ENCODE results near the gene DNAH14. TPM values are rescaled to one million over a fixed set of nuclear protein-coding genes. Genes with fewer than 3 reads are reported as not detected.

Gene DNAH14
- total and polyA plus RNA-seq, 2 of the 4 experiments (the other 2 are of a cell fraction) = 2.7 to 3.6 TPM

- no peak overlapping the region for H2BK20ac ChIP-seq (ENCODE audit: low read depth, low read length)
- no peak overlapping the region for H2BK5ac ChIP-seq (ENCODE audit: low read depth, low read length, poor library complexity, severe bottlenecking)
- in situ Hi-C loops (cut with MboI; ENCODE audit: low sequenced_read_pairs) = no loop called here
- no peak overlapping the region for H3K27ac ChIP-seq (ENCODE audit: insufficient read depth, low read length)
- CTCF ChIA-PET = no interaction called here
- H2AK9ac ChIP-seq (replicated peaks; ENCODE audit: low read depth, low read length, poor library complexity) = no peak overlapping the region
- H4K91ac ChIP-seq (ENCODE audit: insufficient read depth, low read depth, low read length) = no peak overlapping the region
- no peak overlapping the region for H4K5ac ChIP-seq (ENCODE audit: low read depth, low read length)
- no peaks in the 10 kb centered on the region; the same call in 1 of the 2 replicates for H3K9me1 ChIP-seq (ENCODE audit: insufficient read depth, low read length)
- DNase-seq (no peak), ATAC-seq (ENCODE audit: low read depth) (no peak)
- H2AFZ ChIP-seq (replicated peaks; ENCODE audit: low read length, poor library complexity) = no peak overlapping the region
- 83% methylated on average over 2 of the region's 3 CpGs; no CpG with 5 or more reads in 1 of the 2 experiments for WGBS, 2 experiments (ENCODE audit: extremely low coverage in 2 of 2, insufficient read length in 1 of 2)
- POLR2A ChIA-PET (ENCODE audit: unreplicated experiment) = no interaction called here
- intact Hi-C loops (cut with micrococcal nuclease) = no loop called here
- H2BK120ac ChIP-seq (ENCODE audit: low read depth, low read length) = no peak overlapping the region
- H3K9me3 ChIP-seq (ENCODE audit: control insufficient read depth, insufficient read depth, low read length) = no peaks in the 10 kb centered on the region
- H3K23ac ChIP-seq (ENCODE audit: low read depth, low read length) = no peak overlapping the region
- H2AK5ac ChIP-seq (ENCODE audit: low read depth, low read length) = no peak overlapping the region
- no peak overlapping the region for H3K4me3 ChIP-seq (ENCODE audit: insufficient read depth, low read depth, low read length)
- H3K79me1 ChIP-seq (ENCODE audit: low read depth in 1 of 2, low read length in 2 of 2) = no peaks in the 10 kb centered on the region
- no peaks in the 10 kb centered on the region for H4K20me1 ChIP-seq (ENCODE audit: insufficient read depth, low read length)
- TF ChIP-seq MAFK (IDR thresholded peaks at IDR 0.05; ENCODE audit: low read depth, low read length) (no peak), NFE2L2 (IDR thresholded peaks at IDR 0.05; ENCODE audit: low read depth, low read length) (no peak), ELK1 (IDR thresholded peaks at IDR 0.05; ENCODE audit: borderline replicate concordance, low read depth, low read length) (no peak), RCOR1 (IDR thresholded peaks at IDR 0.05; ENCODE audit: insufficient replicate concordance, low read length) (no peak), SMC3 (IDR thresholded peaks at IDR 0.05; ENCODE audit: low read depth, low read length) (no peak), RAD21 (IDR thresholded peaks at IDR 0.05; ENCODE audit: low read length) (no peak), BHLHE40 (IDR thresholded peaks at IDR 0.05; ENCODE audit: low read depth, low read length) (no peak), FOS (IDR thresholded peaks at IDR 0.05; ENCODE audit: low read depth, low read length) (no peak), CEBPB (IDR thresholded peaks at IDR 0.05; ENCODE audit: low read depth, low read length) (no peak), RFX5 (IDR thresholded peaks at IDR 0.05; ENCODE audit: low read depth, low read length) (no peak)
- TF ChIP-seq, protein P1, sequence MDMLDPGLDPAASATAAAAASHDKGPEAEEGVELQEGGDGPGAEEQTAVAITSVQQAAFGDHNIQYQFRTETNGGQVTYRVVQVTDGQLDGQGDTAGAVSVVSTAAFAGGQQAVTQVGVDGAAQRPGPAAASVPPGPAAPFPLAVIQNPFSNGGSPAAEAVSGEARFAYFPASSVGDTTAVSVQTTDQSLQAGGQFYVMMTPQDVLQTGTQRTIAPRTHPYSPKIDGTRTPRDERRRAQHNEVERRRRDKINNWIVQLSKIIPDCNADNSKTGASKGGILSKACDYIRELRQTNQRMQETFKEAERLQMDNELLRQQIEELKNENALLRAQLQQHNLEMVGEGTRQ (IDR thresholded peaks at IDR 0.05; ENCODE audit: low read depth, low read length) = no peak
- TF ChIP-seq, protein P2, sequence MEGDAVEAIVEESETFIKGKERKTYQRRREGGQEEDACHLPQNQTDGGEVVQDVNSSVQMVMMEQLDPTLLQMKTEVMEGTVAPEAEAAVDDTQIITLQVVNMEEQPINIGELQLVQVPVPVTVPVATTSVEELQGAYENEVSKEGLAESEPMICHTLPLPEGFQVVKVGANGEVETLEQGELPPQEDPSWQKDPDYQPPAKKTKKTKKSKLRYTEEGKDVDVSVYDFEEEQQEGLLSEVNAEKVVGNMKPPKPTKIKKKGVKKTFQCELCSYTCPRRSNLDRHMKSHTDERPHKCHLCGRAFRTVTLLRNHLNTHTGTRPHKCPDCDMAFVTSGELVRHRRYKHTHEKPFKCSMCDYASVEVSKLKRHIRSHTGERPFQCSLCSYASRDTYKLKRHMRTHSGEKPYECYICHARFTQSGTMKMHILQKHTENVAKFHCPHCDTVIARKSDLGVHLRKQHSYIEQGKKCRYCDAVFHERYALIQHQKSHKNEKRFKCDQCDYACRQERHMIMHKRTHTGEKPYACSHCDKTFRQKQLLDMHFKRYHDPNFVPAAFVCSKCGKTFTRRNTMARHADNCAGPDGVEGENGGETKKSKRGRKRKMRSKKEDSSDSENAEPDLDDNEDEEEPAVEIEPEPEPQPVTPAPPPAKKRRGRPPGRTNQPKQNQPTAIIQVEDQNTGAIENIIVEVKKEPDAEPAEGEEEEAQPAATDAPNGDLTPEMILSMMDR (conservative IDR thresholded peaks at IDR 0.05; ENCODE audit: low read depth, low read length) = no peak
- no peaks in the 10 kb centered on the region for H3K4me1 ChIP-seq (ENCODE audit: control insufficient read depth, insufficient read depth, low read length)
- H3K18ac ChIP-seq (ENCODE audit: low read depth, low read length) = no peak overlapping the region
- BruUV-seq (replicated peaks) = no TSS peak
- H3K27me3 ChIP-seq (ENCODE audit: control insufficient read depth, insufficient read depth, low read length) = no peaks in the 10 kb centered on the region
- H4K8ac ChIP-seq (ENCODE audit: low read depth in 2 of 2, low read length in 2 of 2) = no peak overlapping the region
- no peak overlapping the region for H3K4me2 ChIP-seq (ENCODE audit: low read depth, low read length)
- H3K36me3 ChIP-seq (ENCODE audit: control insufficient read depth, insufficient read depth, low read length) = no peaks in the 10 kb centered on the region
- H3K4ac ChIP-seq (ENCODE audit: low read depth, low read length) = no peak overlapping the region
- H3K14ac ChIP-seq (replicated peaks; ENCODE audit: low read depth, low read length) = no peak overlapping the region
- H2BK15ac ChIP-seq (ENCODE audit: low read depth, low read length) = no peak overlapping the region
- no peak overlapping the region for H3K56ac ChIP-seq (ENCODE audit: extremely low read depth, insufficient read depth, low read length)
- dilution Hi-C loops (cut with HindIII; ENCODE audit: low sequenced_read_pairs, unreplicated experiment) = no loop called here
- H3K9ac ChIP-seq (ENCODE audit: low read depth, low read length) = no peak overlapping the region
These were observed 409.1 kb downstream of the DNAH14 start for GRCh38 chr1:225338545-225338944.

Data from IMR-90 (cell line).